Brain microvascular endothelial cell (primary cell): ENCODE measurements around the gene PPM1G.

Source experiments
- DNase-seq: peaks from one replicate; pipeline ENCODE4 v3.0.0-alpha.2; 2020
- H3K27ac ChIP-seq: fragments of 250-450 bp; sonication (Bioruptor Pico); 2 replicates; pipeline ENCODE4 v1.5.1; 2020; ENCODE audit warnings: mild to moderate bottlenecking, moderate library complexity
- H3K27me3 ChIP-seq: fragments of 250-450 bp; sonication (Bioruptor Pico); replicated peaks from 2 replicates; pipeline ENCODE4 v1.5.1; 2020; ENCODE audit warnings: mild to moderate bottlenecking
- H3K36me3 ChIP-seq: fragments of 250-450 bp; sonication (Bioruptor Pico); replicated peaks from 2 replicates; pipeline ENCODE4 v1.5.1; 2020; ENCODE audit warnings: mild to moderate bottlenecking
- H3K4me3 ChIP-seq: 2 replicates; pipeline ENCODE4 v1.5.1; 2011; ENCODE audit warnings: low read depth, mild to moderate bottlenecking, control low read depth, low read length, moderate library complexity
- CTCF ChIP-seq: IDR thresholded peaks from 2 replicates; pipeline ENCODE4 v1.5.1; 2011; ENCODE audit warnings: low read depth, mild to moderate bottlenecking, moderate library complexity, low read length, control low read depth, inconsistent platforms; ENCODE audit errors: missing control alignments
- in situ Hi-C: cut with HindIII; loops from 2 replicates; pipeline ENCODE4 v1.10.0; 2017; ENCODE audit warnings: low sequenced_read_pairs, low pct_ligation_motif_present

The PPM1G gene

GRCh38 chr2:27409321-27410073, at the start of gene PPM1G:
PPM1G (minus strand) TSS chr2:27409591; CDS start chr2:27409422, 169 bp downstream.
- no peak for TF ChIP-seq CTCF
- Histone ChIP-seq H3K36me3 (peaks cover 5% of the 10 kb centered on the region), H3K27me3 (no peaks in the 10 kb centered on the region), H3K27ac (peak within 1 kb of the TSS; percentile 31), H3K4me3 (peak within 1 kb of the TSS; percentile 87)
- DNase-seq: peak; percentile 85
- in situ Hi-C loops: no loop called here

GRCh38 chr2:27453968-27454367, 44.6 kb upstream of the PPM1G start:
- Histone ChIP-seq H3K4me3 (no peak overlapping the region), H3K36me3 (peaks cover 42% of the 10 kb centered on the region), H3K27ac (no peak overlapping the region), H3K27me3 (no peaks in the 10 kb centered on the region)
- in situ Hi-C loops: no loop called here
- no peak for TF ChIP-seq CTCF
- no peak for DNase-seq

GRCh38 chr2:27451095-27451494, 41.7 kb upstream of the PPM1G start:
- TF ChIP-seq CTCF: no peak
- in situ Hi-C loops: no loop called here
- Histone ChIP-seq H3K4me3 (no peak overlapping the region), H3K27ac (no peak overlapping the region), H3K27me3 (no peaks in the 10 kb centered on the region), H3K36me3 (peaks cover 31% of the 10 kb centered on the region)
- no peak for DNase-seq

- no peak for DNase-seq
- Histone ChIP-seq H3K36me3 (peaks cover 29% of the 10 kb centered on the region), H3K27ac (no peak overlapping the region)
Measured at GRCh38 chr2:27448381-27448780, 39.0 kb upstream of the PPM1G start.

GRCh38 chr2:27446057-27446456, 36.7 kb upstream of the PPM1G start:
- TF ChIP-seq CTCF: no peak
- no peak for DNase-seq
- no peak overlapping the region for H3K4me3 ChIP-seq
- H3K36me3 ChIP-seq: peaks cover 40% of the 10 kb centered on the region
- no peak overlapping the region for H3K27ac ChIP-seq
- in situ Hi-C loops: no loop called here
- H3K27me3 ChIP-seq: no peaks in the 10 kb centered on the region

More at GRCh38 chr2:27448381-27448780, 39.0 kb upstream of the PPM1G start:
- no peak overlapping the region for H3K4me3 ChIP-seq
- no peak for TF ChIP-seq CTCF
- in situ Hi-C loops: no loop called here
- no peaks in the 10 kb centered on the region for H3K27me3 ChIP-seq

GRCh38 chr2:27445615-27446014, 36.2 kb upstream of the PPM1G start:
- Histone ChIP-seq H3K36me3 (peaks cover 45% of the 10 kb centered on the region), H3K27ac (no peak overlapping the region), H3K27me3 (no peaks in the 10 kb centered on the region), H3K4me3 (no peak overlapping the region)
- no peak for TF ChIP-seq CTCF
- in situ Hi-C loops: no loop called here
- no peak for DNase-seq
